Prostate gland (tissue), 2 donors: ENCODE measurements around the gene MIPOL1. TPM values are rescaled to one million over a fixed set of nuclear protein-coding genes. Genes with fewer than 3 reads are reported as not detected.

Experiments
- DNase-seq: peaks from one replicate; pipeline ENCODE4 v3.0.0-alpha.2; 2019; ENCODE audit warnings: low spot score
- H3K27ac ChIP-seq, 2 donors: fragments of 200-600 bp; sonication (generic); 2 replicates each; pipeline ENCODE4 v1.5.1; 2017 to 2019
- H3K27me3 ChIP-seq: fragments of 200-600 bp; sonication (generic); replicated peaks from 2 replicates; pipeline ENCODE4 v1.5.1; 2019; ENCODE audit not compliant: insufficient read depth
- H3K36me3 ChIP-seq, 2 donors: fragments of 200-600 bp; sonication (generic); 1 replicate in 1 of 2; 2 replicates in 1 of 2; pipeline versions ENCODE4 v1.5.1 to v1.8.1; 2017 to 2019
- H3K4me1 ChIP-seq: fragments of 200-600 bp; sonication (generic); replicated peaks from 2 replicates; pipeline ENCODE4 v1.5.1; 2019
- H3K4me3 ChIP-seq, 2 donors: fragments of 200-600 bp; sonication (generic); 2 replicates each; pipeline ENCODE4 v1.5.1; 2017 to 2019
- H3K9me3 ChIP-seq: fragments of 200-600 bp; sonication (generic); 2 replicates; pipeline ENCODE4 v1.5.1; 2017
- POLR2A ChIP-seq: fragments of 450-650 bp; IDR thresholded peaks from one replicate; pipeline ENCODE4 v1.6.1; 2016; ENCODE audit warnings: antibody characterized with exemption, mild to moderate bottlenecking
- POLR2AphosphoS5 ChIP-seq: sonication (generic); formaldehyde crosslinking; IDR thresholded peaks from one replicate; pipeline ENCODE4 v1.6.1; 2017; ENCODE audit warnings: antibody characterized with exemption
- WGBS: methylation state at CpG from one replicate; pipeline ENCODE4 v1.1.5; 2018; 5-methylcytosine and 5-hydroxymethylcytosine counted together
- intact Hi-C: fragments of 100-400 bp; cut with DNase I; formaldehyde crosslinking; loops from one replicate; pipeline ENCODE4 v1.14.2; 2022
- total RNA-seq, 2 donors: library from RNA; depleted of rRNA; stranded (reverse); fragments of >200 nt; gene quantifications; one replicate each; pipeline ENCODE4 v1.1.0, GENCODE V29; 2016
- TF ChIP-seq, protein P1 (sequence below), 4 experiments: fragments of 200-600 bp in 2 of 4; fragments of 450-650 bp in 2 of 4; sonication (generic) in 2 of 4; IDR thresholded peaks; 1 replicate in 3 of 4; 2 replicates in 1 of 4; pipeline ENCODE4 v1.5.1; 2016 to 2019; ENCODE audit warnings: antibody characterized with exemption in 4 of 4, mild to moderate bottlenecking in 2 of 4, moderate library complexity in 2 of 4

MIPOL1 gene
- total RNA-seq, 2 donors from 2014 or later = 14.4 to 31.4 TPM

DNA sequence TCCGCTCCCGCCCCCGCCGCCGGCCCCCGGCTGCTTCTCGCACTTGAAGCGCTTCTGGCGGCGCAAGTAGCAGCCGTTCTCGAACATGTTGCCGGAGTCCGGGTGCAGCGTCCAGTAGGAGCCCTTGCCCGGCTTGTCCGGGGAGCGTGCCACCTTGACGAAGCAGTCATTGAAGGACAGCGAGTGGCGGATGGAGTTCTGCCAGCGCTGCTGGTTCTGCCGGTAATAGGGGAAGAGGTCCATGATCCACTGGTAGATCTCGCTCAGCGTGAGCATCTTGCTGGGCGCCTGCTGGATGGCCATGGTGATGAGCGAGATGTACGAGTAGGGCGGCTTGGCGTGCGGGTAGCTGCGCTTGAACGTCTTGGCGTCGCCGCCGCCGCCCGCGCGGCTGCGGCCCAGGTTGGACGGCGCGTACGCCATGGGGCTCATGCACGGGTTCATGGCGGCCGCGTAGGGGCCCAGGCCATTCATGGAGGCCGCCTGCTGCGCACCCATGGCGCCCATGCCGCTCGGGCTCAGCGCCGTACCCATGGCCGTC lies 394.3 kb downstream of the MIPOL1 start:
- TF ChIP-seq POLR2A (no peak), POLR2AphosphoS5 (no peak)
- Histone ChIP-seq H3K9me3 (no peaks in the 10 kb centered on the region), H3K27me3 (no peaks in the 10 kb centered on the region), H3K36me3 (no peaks in the 10 kb centered on the region), H3K4me3 (peak overlapping the region; percentile 59 to 63), H3K27ac (peak overlapping the region; percentile 96), H3K4me1 (no peaks in the 10 kb centered on the region)
- 3% methylated on average over 27 of the region's 58 CpGs for WGBS
- DNase-seq = no peak
- intact Hi-C loops = no loop called here

DNA sequence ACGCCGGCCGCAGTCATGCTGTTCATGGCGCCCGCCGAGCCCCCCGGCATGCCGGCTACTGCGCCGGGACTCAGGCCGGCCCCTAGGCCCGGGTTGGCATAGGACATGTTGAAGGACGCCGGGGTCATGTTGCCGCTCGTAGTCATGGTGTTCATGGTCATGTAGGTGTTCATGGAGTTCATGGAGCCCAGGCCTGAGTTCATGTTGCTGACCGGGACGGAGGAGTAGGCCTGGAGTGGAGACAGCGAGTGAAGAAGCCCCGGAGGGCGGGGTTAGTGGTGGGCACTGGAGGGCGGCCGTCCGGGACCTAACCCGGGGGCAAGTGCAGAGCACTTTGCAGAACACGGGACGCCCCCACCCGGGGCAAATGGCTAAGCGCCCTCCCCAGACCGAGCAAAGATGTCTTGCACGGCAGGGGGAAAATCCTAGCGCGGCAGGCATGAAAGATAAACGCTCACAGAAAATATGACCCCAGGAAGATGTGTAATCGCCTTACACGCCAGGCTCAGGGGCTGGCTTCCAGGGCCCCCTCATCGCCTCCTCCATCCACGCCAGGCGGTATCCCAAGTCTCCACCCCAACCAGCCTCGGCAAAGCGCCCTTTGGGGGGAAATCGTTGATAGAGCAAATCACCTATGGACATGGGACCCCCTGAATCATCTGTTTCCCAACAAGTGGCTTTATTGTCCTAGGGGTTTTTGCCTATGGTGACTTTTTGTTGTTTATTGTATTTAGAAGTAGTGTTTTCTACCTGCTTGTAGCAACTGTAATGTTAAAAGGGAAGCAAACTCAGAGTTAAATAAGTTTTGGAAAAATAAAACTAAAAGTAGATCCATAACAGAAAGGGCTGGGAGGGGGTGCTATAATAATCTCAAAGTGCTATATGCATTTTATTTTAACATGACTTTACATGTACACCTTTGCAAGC lies 395.0 kb downstream of the MIPOL1 start:
- Histone ChIP-seq H3K4me1 (no peaks in the 10 kb centered on the region), H3K36me3 (no peaks in the 10 kb centered on the region), H3K27ac (peak overlapping the region; percentile 96), H3K9me3 (no peaks in the 10 kb centered on the region), H3K27me3 (no peaks in the 10 kb centered on the region), H3K4me3 (peak overlapping the region; percentile 59 to 63)
- 4% methylated on average over 38 of the region's 42 CpGs for WGBS
- TF ChIP-seq POLR2A = no peak
- TF ChIP-seq POLR2AphosphoS5 = no peak
- TF ChIP-seq, protein P1, sequence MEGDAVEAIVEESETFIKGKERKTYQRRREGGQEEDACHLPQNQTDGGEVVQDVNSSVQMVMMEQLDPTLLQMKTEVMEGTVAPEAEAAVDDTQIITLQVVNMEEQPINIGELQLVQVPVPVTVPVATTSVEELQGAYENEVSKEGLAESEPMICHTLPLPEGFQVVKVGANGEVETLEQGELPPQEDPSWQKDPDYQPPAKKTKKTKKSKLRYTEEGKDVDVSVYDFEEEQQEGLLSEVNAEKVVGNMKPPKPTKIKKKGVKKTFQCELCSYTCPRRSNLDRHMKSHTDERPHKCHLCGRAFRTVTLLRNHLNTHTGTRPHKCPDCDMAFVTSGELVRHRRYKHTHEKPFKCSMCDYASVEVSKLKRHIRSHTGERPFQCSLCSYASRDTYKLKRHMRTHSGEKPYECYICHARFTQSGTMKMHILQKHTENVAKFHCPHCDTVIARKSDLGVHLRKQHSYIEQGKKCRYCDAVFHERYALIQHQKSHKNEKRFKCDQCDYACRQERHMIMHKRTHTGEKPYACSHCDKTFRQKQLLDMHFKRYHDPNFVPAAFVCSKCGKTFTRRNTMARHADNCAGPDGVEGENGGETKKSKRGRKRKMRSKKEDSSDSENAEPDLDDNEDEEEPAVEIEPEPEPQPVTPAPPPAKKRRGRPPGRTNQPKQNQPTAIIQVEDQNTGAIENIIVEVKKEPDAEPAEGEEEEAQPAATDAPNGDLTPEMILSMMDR (IDR thresholded peaks at IDR 0.05) = no peak
- DNase-seq = no peak
- intact Hi-C loops = no loop called here

DNA sequence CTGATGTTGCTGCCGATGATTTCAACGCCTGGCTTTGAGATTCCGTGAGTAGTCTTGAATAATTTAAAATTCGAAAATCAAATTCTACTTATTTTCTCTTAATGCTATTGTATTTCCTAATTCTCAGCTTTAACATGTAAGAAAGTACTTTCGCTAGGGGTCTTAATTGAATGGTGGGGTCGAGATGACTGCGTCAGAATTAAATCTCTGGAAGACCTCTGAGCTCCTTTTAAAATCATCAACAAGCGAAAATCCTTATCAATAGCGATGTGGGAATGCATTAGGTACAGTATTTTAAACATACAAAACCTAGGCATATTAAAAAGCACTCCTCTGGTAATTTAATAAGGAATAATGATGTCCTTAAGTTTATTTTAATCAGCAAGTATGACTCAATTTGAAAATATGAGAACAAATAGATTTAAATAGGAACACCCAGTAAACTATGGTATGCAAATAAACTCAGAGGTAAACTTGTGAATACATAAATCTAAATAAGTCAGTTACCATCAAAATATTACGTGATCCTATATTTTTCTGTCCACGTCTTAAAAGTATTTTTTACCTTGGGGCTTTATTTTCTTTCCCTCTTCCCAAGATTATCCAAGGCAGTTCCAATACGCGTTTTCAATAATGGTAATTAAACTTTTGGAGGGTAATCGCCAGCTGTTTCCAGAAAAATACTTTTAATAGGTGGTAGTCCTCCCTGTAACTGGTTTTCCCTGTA lies 395.9 kb downstream of the MIPOL1 start:
- Histone ChIP-seq H3K27me3 (no peaks in the 10 kb centered on the region), H3K4me1 (no peaks in the 10 kb centered on the region), H3K36me3 (no peaks in the 10 kb centered on the region), H3K9me3 (no peaks in the 10 kb centered on the region), H3K4me3 (peak overlapping the region; percentile 59 to 63), H3K27ac (peak overlapping the region; percentile 96)
- TF ChIP-seq POLR2AphosphoS5 (no peak), POLR2A (peak; percentile 49)
- TF ChIP-seq, protein P1 (IDR thresholded peaks at IDR 0.05) = peak in 1 of 4 experiments; percentile 1
- no peak for DNase-seq
- intact Hi-C loops = no loop called here
- WGBS = 8% methylated on average over 14 of the region's 14 CpGs

DNA sequence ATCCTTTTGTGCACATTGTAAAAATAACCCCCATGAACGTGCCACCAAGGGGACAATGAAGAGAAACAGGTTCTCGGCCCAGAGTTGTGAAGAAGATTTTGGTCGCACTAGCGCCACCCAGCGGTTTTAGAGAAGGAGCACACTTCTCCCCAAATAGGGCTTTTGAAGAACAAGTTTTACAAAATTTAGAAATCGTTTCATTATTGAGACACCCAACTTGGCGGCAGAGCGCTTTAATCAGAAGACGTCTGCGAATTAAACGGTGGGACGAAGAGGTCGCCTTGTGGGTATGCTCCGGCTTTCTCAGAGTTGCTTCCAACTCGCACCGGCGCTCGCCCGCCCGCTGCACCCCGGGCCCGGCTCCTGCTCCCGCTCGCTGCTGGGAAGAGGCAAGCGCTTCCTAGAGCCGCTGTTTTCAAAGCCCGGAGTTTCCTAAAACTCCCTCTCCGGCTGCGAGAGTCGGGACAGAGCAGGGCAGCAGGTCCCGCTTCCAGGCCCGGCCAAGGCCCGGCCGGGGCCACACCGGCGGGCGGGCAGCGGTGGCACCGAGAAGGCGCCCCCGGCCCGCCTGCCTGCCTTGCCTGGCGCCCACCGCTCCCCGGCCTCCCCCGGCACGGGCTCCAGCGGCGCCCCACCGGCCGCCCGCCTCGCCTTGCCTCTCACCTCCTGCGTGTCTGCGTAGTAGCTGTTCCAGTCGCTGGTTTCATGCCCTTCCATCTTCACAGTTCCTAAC lies 396.7 kb downstream of the MIPOL1 start:
- no peaks in the 10 kb centered on the region for H3K9me3 ChIP-seq
- DNase-seq = peak; percentile 90
- H3K4me3 ChIP-seq = peak overlapping the region; percentile 59 to 63
- no peaks in the 10 kb centered on the region for H3K36me3 ChIP-seq
- intact Hi-C loops = no loop called here
- no peaks in the 10 kb centered on the region for H3K4me1 ChIP-seq
- TF ChIP-seq POLR2A = peak; percentile 3
- peak; percentile 89 for TF ChIP-seq POLR2AphosphoS5
- TF ChIP-seq, protein P1 (IDR thresholded peaks at IDR 0.05) = peak; percentile 87 to 92 (median 90)
- WGBS = under 1% methylated on average over 23 of the region's 56 CpGs
- H3K27ac ChIP-seq = peak overlapping the region; percentile 96
- H3K27me3 ChIP-seq = no peaks in the 10 kb centered on the region
